ENCODE results near the gene BAG5.

BAG5 gene

DNA sequence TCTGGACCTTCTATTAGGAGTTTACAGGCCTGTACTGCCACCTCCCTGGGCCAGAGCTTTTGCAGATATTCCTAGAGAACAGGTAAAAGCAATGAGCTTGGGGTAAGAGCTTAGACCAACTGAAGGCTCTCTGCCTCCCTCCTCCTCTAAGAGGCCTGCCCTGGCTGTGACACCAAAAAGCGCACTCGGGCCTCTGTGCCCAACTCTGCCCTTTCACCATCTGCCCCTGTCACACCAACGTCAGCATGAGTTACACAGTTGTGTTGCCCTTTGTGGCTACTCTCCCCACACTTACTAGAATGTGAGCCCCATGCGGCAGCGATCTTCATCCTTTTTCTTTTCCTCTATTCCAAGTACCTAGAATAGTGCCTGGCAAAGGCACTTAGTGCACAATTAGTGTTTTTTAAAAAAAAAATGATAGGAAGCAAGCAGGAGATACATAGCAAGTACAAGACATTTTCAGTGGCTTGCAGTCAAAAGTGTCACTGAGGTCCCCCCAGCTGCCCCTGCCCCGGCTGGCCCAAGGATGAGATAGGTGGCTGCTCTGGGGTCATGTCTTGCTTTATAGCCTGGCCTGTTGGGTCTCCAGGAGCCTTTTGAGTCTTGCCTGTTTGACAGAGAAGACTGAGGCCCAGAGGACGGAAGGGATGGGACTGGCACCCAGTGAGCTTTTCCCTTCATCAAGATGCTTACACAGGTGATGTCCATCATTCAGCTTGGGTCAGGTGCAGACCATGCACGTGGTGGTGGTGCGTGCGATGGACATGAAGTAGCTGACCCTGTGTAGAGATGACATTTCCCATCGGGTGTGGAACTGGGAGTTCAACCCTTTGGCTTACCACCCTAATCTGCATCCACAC lies 52.4 kb downstream of the BAG5 start:
- no peak for DNase-seq (ENCODE audit: low spot score)

DNA sequence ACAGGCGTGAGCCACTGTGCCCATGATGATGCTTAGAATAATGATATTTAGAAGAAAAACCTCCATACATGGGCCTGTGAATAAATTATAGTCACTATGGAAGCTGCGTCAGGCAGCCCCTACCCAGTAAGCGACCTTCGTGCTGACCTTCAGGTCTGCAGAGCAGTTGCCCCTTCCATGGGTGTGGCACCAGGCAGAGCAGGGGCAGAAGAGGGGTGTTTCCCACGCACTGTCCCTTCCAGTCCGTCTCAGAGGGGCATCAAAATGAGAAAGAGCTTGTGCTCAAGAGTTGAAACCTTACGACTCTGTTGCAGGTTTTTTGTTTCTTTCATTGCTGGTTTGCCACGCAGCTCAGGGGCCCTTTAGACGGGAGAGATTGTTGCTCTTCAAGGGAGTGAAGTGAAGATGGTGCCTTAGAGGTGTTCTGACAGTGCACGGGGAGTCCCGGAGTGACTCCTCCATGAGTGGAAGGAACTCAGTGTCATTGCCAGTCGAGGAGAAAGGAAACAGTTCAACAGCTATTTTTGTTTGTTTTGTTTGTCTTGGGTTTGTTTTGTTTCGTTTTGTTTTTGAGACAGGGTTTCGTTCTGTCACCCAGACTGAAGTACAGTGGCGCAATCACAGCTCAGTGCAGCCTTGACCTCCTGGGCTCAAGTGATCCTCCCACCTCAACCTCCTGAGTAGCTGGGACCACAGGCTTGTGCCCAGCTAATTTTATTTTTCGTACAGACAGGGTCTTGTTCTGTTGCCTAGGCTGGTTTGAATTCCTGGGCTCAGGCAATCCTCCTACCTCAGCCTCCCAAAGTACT lies 53.7 kb downstream of the BAG5 start:
- DNase-seq (ENCODE audit: low spot score) = no peak

DNA sequence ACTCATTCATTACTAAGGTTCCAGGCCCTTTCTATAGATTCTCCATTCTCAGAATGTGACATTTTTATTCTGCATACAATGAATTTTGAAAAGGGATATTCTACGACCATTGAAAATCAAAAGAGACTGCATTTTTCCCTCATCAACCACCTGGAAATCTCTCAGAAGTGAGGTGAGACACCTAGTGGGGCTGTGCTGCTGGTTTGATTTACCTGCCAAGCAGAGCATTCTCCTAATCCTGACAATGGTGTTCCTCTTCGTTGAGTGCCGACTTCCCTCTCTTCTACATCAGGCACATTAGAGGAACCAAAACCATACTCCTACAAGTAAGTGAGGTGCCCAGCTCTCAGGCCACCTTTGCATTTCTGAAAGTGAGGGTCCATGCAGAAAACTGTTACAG lies 54.7 kb downstream of the BAG5 start:
- no peak for DNase-seq (ENCODE audit: low spot score)
